SU-DHL-6 (cell line): ENCODE data around the gene INO80C.

ENCODE experiments used
- H2AFZ ChIP-seq: fragments of 200-600 bp; sonication (generic); 2 replicates; pipeline ENCODE4 v1.6.1; 2014; ENCODE audit warnings: low read depth, mild to moderate bottlenecking, moderate library complexity, mixed read lengths, antibody characterized with exemption, low read length; ENCODE audit not compliant: severe bottlenecking
- H3F3A ChIP-seq: fragments of 200-600 bp; shearing (Covaris generic); 2 replicates; pipeline ENCODE4 v1.6.0; 2016; ENCODE audit warnings: antibody characterized with exemption, mild to moderate bottlenecking; ENCODE audit not compliant: insufficient read depth
- H3K27ac ChIP-seq: fragments of 200-600 bp; sonication (generic); 2 replicates; pipeline ENCODE4 v1.5.1; 2016; ENCODE audit warnings: low read depth, mild to moderate bottlenecking, low read length, moderate library complexity, mixed read lengths
- H3K27me3 ChIP-seq: fragments of 200-600 bp; sonication (generic), shearing (Covaris generic); 2 replicates; pipeline ENCODE4 v1.6.0; 2014; ENCODE audit warnings: mild to moderate bottlenecking, low read length
- H3K36me3 ChIP-seq: fragments of 200-600 bp; sonication (generic); 2 replicates; pipeline ENCODE4 v1.6.1; 2014; ENCODE audit warnings: mild to moderate bottlenecking, low read length, mixed read lengths
- H3K4me2 ChIP-seq: fragments of 300-600, 200-600 bp; shearing (Covaris generic), sonication (generic); 2 replicates; pipeline ENCODE4 v1.6.0; 2014; ENCODE audit warnings: low read length, low read depth, mild to moderate bottlenecking; ENCODE audit not compliant: poor library complexity, severe bottlenecking
- H3K4me3 ChIP-seq: fragments of 200-600 bp; sonication (generic); 2 replicates; pipeline ENCODE4 v1.5.1; 2014; ENCODE audit warnings: antibody characterized with exemption, low read length, mild to moderate bottlenecking, mixed read lengths; ENCODE audit not compliant: insufficient read depth, poor library complexity, severe bottlenecking
- H3K79me2 ChIP-seq: fragments of 200-600 bp; sonication (generic); 2 replicates; pipeline ENCODE4 v1.6.1; 2014; ENCODE audit warnings: mild to moderate bottlenecking, low read length, moderate library complexity; ENCODE audit not compliant: insufficient read depth
- H3K9ac ChIP-seq: fragments of 200-600 bp; sonication (generic); 2 replicates; pipeline ENCODE4 v1.7.0; 2014; ENCODE audit warnings: mild to moderate bottlenecking, low read length
- H3K9me2 ChIP-seq: fragments of 200-600 bp; sonication (generic); replicated peaks from 2 replicates; pipeline ENCODE4 v1.6.1; 2014; ENCODE audit warnings: low read length; ENCODE audit not compliant: insufficient read depth
- H3K9me3 ChIP-seq: fragments of 200-600 bp; sonication (generic); 2 replicates; pipeline ENCODE4 v1.6.1; 2014; ENCODE audit warnings: low read length, mixed read lengths; ENCODE audit not compliant: insufficient read depth
- H4K20me1 ChIP-seq: fragments of 200-600 bp; sonication (generic); 2 replicates; pipeline ENCODE4 v1.6.1; 2014; ENCODE audit warnings: low read depth, mild to moderate bottlenecking, antibody characterized with exemption, low read length, moderate library complexity, mixed read lengths
- CTCF ChIP-seq: fragments of 200-600 bp; sonication (generic); IDR thresholded peaks from one replicate; pipeline ENCODE4 v1.5.1; 2017; ENCODE audit warnings: antibody characterized with exemption, mild to moderate bottlenecking, low read length, moderate library complexity; ENCODE audit not compliant: insufficient read depth, poor library complexity, severe bottlenecking
- EZH2phosphoT487 ChIP-seq: fragments of 200-600 bp; sonication (generic), shearing (Covaris generic); conservative IDR thresholded peaks from 2 replicates; pipeline ENCODE4 v1.6.1; 2018; ENCODE audit warnings: mild to moderate bottlenecking, antibody characterized with exemption, low read length, moderate library complexity, mixed read lengths

Gene INO80C

GRCh38 chr18:35522130-35522959 lies 24.6 kb upstream of the INO80C start:
- Histone ChIP-seq H3K79me2 (no peaks in the 10 kb centered on the region), H2AFZ (no peak overlapping the region), H3K27me3 (no peaks in the 10 kb centered on the region), H3K9ac (no peak overlapping the region), H3F3A (no peaks in the 10 kb centered on the region), H3K4me2 (no peak overlapping the region), H3K9me3 (no peaks in the 10 kb centered on the region), H3K4me3 (no peak overlapping the region), H3K36me3 (no peaks in the 10 kb centered on the region), H4K20me1 (no peaks in the 10 kb centered on the region), H3K9me2 (no peaks in the 10 kb centered on the region), H3K27ac (no peak overlapping the region)
- TF ChIP-seq CTCF, result no peak
- TF ChIP-seq EZH2phosphoT487, result no peak

GRCh38 chr18:35521133-35521532 lies 23.4 kb upstream of the INO80C start:
- Histone ChIP-seq H3K4me2 (no peak overlapping the region), H2AFZ (no peak overlapping the region), H3K9me2 (no peaks in the 10 kb centered on the region), H3K36me3 (no peaks in the 10 kb centered on the region), H3K9me3 (no peaks in the 10 kb centered on the region), H3F3A (no peaks in the 10 kb centered on the region), H3K27ac (no peak overlapping the region), H3K4me3 (no peak overlapping the region), H4K20me1 (no peaks in the 10 kb centered on the region), H3K79me2 (no peaks in the 10 kb centered on the region), H3K27me3 (no peaks in the 10 kb centered on the region), H3K9ac (no peak overlapping the region)
- TF ChIP-seq CTCF (no peak), EZH2phosphoT487 (no peak)

GRCh38 chr18:35519148-35519899 lies 21.6 kb upstream of the INO80C start:
- no peaks in the 10 kb centered on the region for H3K27me3 ChIP-seq
- no peaks in the 10 kb centered on the region for H3K36me3 ChIP-seq
- H3F3A ChIP-seq, result no peaks in the 10 kb centered on the region
- H2AFZ ChIP-seq, result no peak overlapping the region
- H4K20me1 ChIP-seq, result no peaks in the 10 kb centered on the region
- no peak overlapping the region for H3K27ac ChIP-seq
- H3K9me3 ChIP-seq, result no peaks in the 10 kb centered on the region
- no peaks in the 10 kb centered on the region for H3K79me2 ChIP-seq
- H3K4me3 ChIP-seq, result no peak overlapping the region
- H3K4me2 ChIP-seq, result no peak overlapping the region
- H3K9me2 ChIP-seq, result no peaks in the 10 kb centered on the region
- H3K9ac ChIP-seq, result no peak overlapping the region
- TF ChIP-seq CTCF (no peak), EZH2phosphoT487 (no peak)
